NCI-H748 (cell line): ENCODE data around the gene TMEM150B.

Source experiments
- DNase-seq: peaks from one replicate; lab custom pipeline; 2025; ENCODE audit not compliant: unreplicated experiment; lab: John Stamatoyannopoulos, UW

Gene TMEM150B

DNA sequence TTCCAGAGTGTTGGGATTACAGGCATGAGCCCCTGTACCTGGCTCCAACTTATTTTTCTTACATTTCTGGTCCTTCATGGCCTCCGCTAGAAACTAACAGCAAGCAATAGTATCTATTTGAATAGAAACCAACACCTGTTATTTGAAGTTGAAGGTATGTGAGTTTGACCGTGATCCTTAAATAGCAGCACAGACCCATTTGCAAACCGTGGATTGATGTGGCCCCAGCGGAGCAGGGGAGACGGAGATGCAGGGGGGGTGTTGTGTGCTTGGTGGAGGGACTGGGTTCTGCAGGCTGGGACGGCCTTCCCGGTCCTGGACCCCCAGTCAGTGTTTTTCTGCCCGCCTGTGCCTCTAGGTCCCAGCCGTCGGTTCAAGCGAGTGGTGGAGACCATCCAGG is 16.9 kb downstream of the TMEM150B start:
- DNase-seq: no peak

- DNase-seq: no peak
Measured at GRCh38 chr19:55306712-55307111, 18.4 kb downstream of the TMEM150B start.

GRCh38 chr19:55305983-55306562 is 19.1 kb downstream of the TMEM150B start:
- no peak for DNase-seq

- DNase-seq: peak; percentile 31
Measured at GRCh38 chr19:55305491-55305890, 19.6 kb downstream of the TMEM150B start.

- DNase-seq: no peak
Measured at GRCh38 chr19:55304980-55305379, 20.2 kb downstream of the TMEM150B start.

DNA sequence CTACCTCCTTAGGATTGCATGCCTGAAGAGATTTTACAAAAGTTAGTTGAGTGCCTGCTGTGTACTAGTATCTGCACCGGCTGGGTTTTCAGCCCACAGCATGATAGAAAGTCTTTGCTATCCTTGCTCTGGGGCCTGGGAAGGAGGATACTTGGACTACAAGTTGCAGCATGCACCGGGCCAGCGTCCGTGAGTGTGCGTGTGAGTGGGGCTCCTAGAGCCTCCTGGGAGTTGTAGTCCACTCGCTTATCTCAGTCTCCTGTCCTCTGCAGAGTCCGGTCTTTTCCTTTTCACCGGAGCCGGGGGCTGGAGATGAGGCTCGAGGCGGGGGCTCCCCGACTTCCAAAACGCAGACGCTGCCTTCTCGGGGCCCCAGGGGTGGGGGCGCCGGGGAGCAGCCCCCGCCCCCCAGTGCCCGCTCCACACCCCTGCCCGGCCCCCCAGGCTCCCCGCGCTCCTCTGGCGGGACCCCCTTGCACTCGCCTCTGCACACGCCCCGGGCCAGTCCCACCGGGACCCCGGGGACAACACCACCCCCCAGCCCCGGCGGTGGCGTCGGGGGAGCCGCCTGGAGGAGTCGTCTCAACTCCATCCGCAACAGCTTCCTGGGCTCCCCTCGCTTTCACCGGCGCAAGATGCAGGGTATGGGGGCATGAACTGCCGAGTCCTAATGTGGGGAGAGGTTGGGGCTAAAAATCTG is 20.7 kb downstream of the TMEM150B start:
- DNase-seq: peak; percentile 53

DNA sequence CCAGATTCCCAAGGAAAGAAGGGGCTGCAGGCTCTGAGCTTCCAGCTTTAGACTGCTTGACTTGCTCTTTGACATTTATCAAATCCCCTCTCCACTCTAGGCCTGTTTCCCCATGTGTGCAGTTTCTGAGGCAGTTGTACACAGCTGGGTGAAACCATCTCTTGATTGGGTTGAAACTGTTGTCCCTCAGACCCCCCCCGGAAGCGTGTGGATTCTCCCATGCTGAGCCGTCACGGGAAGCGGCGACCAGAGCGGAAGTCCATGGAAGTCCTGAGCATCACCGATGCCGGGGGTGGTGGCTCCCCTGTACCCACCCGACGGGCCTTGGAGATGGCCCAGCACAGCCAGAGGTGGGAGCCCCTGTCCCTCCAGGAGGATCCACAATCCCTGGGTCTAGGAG is 21.7 kb downstream of the TMEM150B start:
- DNase-seq: no peak

DNA sequence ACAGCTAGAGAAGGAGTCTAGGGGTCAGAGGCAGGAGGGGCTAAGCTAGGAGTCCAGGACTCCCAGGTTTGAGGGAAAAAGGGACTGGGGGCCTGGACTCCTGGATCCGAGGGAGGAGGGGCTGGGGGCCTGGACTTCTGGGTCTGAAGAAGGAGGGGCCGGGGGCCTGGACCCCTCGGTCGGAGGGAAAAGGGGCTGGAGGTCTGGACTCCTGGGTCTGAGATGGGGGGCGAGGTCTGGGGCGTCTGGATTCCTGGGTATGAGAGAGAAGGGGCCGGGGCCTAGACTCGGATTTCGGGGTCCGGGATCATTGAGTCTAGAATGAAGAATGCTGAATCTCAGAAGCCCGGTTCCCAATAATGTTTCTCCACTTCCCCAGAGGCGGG is 22.8 kb downstream of the TMEM150B start:
- no peak for DNase-seq

- peak; percentile 81 for DNase-seq
Measured at GRCh38 chr19:55301459-55302317, 23.5 kb downstream of the TMEM150B start.

- no peak for DNase-seq
Measured at GRCh38 chr19:55300886-55301458, 24.2 kb downstream of the TMEM150B start.

DNA sequence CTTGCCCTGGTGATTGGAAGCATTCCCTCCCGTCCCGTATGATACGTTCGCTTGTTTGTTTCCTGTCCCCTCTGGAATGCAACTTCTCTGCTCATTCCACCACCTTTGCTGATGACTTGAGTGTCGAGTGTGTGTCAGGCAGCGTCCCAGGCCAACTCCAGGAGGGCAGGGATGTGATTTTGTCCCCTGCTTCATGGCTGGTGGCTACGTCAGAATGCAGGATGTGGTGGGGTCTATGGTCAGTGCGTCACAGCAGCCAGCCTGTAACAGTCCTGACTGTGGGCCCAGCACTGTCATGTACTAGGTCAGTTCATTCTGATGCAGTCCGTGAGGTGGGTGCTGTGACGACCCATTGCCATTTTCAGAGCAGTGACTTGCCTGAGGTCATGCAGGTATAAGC is 25.1 kb downstream of the TMEM150B start:
- no peak for DNase-seq

DNA sequence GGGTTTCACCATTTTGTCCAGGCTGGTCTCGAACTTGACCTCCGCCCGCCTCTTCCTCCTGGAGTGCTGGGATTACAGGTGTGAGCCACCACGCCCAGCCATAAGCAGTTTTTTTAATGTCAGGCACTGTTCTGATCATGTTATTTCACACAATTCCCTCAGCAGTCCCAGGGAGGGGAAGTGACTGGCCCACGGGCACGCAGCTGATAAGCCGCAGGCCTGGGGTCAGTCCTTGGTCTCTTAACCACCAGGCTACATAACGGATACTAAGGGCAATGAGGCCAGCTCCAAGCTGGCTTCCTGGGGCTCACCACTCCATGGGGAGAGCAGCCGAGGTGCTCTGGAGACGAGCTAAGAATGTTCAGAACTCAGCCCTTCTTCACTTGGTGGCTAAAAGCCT is 27.9 kb downstream of the TMEM150B start:
- DNase-seq: no peak

GRCh38 chr19:55289117-55289796 is 35.9 kb downstream of the TMEM150B start:
- no peak for DNase-seq

DNA sequence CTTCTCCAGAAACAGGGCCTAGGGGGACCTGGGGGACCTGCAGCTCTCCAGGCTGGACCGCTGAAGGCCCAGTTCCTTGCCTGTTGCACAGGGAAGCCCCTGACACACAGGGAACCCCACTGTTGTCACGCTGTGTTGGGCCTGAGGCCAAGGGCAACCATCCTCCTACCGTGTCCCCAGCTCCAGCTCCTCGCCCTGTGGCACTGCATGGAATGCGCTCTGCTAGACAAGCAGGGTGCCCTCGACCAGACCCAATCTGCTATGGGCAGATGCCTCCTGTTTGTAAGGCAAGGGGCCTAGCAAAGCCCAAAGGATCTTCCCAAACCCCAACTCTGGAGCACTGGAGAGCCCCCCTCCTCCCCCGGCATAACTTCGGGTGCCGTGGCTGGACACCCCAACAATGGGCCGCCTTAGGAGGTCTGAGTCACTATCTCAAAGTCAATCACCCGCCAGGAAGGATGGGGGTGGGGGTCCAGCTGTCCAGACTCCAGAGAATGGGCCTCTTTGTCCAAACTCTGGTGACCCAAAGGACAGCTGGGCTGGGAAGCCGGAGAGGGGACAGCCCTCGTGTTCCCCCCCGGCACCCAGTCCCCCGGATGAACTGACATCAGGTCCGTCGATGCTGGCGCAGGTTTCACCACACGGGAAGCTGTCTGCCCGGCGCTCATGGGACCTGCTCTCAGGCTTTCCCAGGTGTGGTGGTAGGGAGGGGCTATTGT is 37.6 kb downstream of the TMEM150B start:
- DNase-seq: no peak

- DNase-seq: no peak
Measured at GRCh38 chr19:55285229-55285890, 39.8 kb downstream of the TMEM150B start.

DNA sequence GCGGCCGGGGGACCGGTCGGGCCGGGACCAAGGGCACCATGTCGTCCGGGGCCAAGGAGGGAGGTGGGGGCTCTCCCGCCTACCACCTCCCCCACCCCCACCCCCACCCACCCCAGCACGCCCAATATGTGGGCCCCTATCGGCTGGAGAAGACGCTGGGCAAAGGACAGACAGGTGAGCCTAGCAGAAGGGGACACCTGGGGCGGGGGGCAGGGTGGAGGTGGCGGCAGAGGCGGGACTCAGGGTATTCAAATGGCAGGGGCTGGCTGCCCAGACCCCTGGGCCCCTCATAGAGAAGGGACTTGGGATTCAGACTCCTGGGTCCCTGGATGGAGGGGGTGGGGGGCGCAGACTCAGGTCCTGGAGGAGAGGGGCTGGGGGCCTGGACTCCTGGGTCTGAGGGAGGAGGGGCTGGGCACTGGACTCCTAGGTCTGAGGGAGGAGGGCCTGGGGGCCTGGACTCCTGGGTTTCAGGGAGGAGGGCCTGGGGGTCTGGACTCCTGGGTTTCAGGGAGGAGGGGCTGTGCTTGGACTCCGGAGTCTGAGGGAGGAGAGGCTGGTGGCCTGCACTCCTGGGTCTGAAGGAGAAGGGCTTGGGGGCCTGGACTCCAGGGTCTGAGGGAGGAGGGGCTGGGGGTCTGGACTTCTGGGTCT is 40.6 kb downstream of the TMEM150B start:
- DNase-seq: peak; percentile 49

DNA sequence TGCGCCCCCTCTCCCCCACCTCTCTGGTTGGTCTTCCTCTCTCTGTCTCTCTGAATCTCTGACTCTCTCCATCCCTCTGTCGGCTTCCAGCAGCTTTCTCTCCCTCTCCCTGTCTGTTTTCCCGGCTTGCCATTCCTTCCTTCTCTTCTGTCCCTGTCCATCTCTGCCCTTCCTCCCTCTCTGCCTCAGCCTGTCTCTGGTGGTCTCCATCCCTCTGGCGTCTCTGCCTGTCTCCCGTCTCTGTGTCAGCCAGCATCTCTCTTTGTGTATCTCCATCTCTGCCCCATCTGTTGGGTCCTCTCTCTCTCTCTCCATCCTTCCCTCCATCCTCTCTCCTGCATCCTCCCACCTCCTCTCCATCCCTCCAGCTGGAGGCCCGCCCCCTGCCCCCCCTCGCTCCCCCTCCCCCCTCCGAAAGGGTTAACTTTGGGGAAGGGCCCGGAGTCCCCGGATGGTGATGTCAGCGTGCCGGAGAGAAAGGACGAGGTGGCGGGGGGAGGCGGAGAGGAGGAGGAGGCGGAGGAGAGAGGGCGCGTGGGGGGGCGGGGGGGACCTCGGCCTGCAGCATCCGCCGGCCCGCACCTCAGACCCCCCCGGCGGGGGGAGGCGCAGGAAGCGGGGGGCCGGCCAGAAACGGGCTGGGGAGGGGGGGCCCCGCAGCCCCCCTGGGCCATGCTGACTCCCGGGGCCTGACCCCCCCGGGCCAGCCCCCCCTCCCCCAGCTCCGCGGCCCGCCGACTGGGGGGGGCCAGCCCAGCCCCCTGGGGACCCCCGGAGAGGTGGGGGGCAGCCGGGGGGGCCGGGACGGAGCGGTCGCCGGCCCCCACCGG is 41.4 kb downstream of the TMEM150B start, which contains the start of gene BRSK1:
TSS of gene BRSK1 (plus strand) at position 450 of the 830 bp plus-strand sequence. CDS start 446 bp downstream, outside the sequence.
- DNase-seq: peak; percentile 92
